Activated naive CD4-positive, alpha-beta T cell treated with anti-CD3 and anti-CD28 coated beads, Interleukin-2, amount 10 ng/mL, durations not matched to agents 5 hours and 36 hours (primary cell): Measurements from ENCODE around the gene IL22RA2. TPM values are rescaled to one million over a fixed set of nuclear protein-coding genes. Genes with fewer than 3 reads are reported as not detected.

Experiments used
- total RNA-seq, 2 experiments: library from RNA; stranded (reverse); gene quantifications; one replicate each; pipeline ENCODE4 v1.2.3, GENCODE V29; 2021

The IL22RA2 gene, protein sequence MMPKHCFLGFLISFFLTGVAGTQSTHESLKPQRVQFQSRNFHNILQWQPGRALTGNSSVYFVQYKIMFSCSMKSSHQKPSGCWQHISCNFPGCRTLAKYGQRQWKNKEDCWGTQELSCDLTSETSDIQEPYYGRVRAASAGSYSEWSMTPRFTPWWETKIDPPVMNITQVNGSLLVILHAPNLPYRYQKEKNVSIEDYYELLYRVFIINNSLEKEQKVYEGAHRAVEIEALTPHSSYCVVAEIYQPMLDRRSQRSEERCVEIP
- not detected for total RNA-seq

DNA sequence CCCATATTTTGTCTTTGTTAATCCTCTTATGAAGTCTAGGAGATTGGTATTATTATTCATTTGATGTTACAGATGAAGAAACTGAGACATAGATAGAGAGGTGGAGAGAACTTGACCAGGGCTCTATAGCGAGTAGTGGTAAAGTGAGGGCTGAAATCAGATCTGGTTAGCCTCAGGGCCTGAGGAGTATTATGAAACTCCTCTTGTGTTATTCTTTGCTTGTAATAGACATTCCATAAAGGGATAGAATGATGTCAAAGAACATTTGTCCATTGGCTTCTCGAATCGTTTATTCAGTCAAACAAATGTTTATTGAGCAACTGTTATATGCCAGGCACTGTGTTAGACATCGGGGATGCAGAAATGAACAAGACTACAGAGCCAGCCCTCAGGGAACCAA is at the start of gene IL22RA2:
IL22RA2 (minus strand) TSS at position 144 of the 400 bp plus-strand sequence. CDS start 11,895 bp downstream, outside the sequence.

DNA sequence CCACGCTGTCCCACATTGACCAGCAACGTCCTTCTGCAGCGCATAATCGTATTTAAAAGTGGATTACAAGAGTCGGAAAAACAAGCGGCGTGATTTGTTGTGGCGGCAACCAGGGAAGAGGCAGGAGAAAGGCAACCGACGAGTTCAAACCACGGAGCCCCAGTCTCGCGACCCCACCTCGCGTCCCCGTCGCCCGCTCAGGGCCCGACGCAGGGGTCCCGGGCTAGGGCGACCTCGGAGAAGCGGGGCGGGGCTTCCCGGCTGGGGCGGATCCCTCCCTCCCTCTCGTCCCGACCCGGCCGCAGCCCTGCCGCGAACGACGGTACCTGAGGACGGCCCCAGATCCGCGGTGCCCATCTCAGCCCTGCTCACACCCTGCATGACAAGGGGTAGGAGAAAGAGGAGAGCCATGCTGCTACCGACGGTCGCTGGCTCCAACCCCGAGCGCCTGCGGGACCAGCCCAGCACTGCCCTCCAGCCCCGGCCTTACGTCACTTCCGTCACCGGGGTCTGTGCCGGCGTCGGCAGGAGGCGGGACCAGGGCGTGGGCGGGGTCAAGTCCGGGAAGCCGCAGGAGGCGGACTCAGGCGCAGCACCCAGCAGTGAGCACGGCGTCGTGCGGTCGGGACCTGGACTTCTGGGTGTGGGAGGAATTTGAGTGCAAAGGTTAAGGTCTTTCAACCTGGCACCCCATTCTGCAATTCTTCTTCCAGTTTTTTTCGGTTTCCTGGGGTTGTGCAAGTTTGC is 45.6 kb upstream of the IL22RA2 start, which contains the start of gene IFNGR1:
IFNGR1 (minus strand) TSS at position 469 of the 747 bp plus-strand sequence; CDS start at position 411, 58 bp downstream.

Other genes starting within 250 kb of the IL22RA2 start
- gene IL20RA, start 128.7 kb downstream of the IL22RA2 start, total RNA-seq: not detected
- gene IFNGR1, start 45.7 kb upstream of the IL22RA2 start, total RNA-seq: 10 to 100 TPM; 20.1 to 21.6 TPM